Smooth muscle cell (in vitro differentiated cells): ENCODE data around the gene MOGAT1. TPM values are rescaled to one million over a fixed set of nuclear protein-coding genes. Genes with fewer than 3 reads are reported as not detected.
"Not testable (repeated sequence)": the region's sequence is repeated elsewhere in the genome, so short reads cannot be mapped to it uniquely, and the experiment has no call there.

Experiments used
- DNase-seq: peaks from one replicate; lab custom pipeline; 2025; ENCODE audit not compliant: unreplicated experiment; lab: John Stamatoyannopoulos, UW
- H2AFZ ChIP-seq: fragments of 200-600 bp; sonication (generic); 2 replicates; pipeline ENCODE4 v1.6.0; 2016; ENCODE audit warnings: antibody characterized with exemption, low read depth, mild to moderate bottlenecking
- H3F3A ChIP-seq: fragments of 200-600 bp; sonication (generic); 2 replicates; pipeline ENCODE4 v1.6.0; 2017; ENCODE audit warnings: antibody characterized with exemption, low read depth
- H3K27ac ChIP-seq: fragments of 200-600 bp; sonication (generic); 2 replicates; pipeline ENCODE4 v1.5.1; 2016; ENCODE audit warnings: low read depth, mild to moderate bottlenecking
- H3K27me3 ChIP-seq: fragments of 200-600 bp; sonication (generic); 2 replicates; pipeline ENCODE4 v1.6.1; 2016; ENCODE audit warnings: low read depth, mild to moderate bottlenecking
- H3K36me3 ChIP-seq: fragments of 200-600 bp; sonication (generic); 2 replicates; pipeline ENCODE4 v1.5.1; 2016; ENCODE audit warnings: low read depth
- H3K4me1 ChIP-seq: fragments of 200-600 bp; sonication (generic); 2 replicates; pipeline ENCODE4 v1.5.1; 2016; ENCODE audit warnings: low read depth
- H3K4me2 ChIP-seq: fragments of 200-600 bp; sonication (generic); 2 replicates; pipeline ENCODE4 v1.6.0; 2016; ENCODE audit warnings: mild to moderate bottlenecking
- H3K4me3 ChIP-seq: fragments of 200-600 bp; sonication (generic); 2 replicates; pipeline ENCODE4 v1.5.1; 2016; ENCODE audit warnings: mild to moderate bottlenecking
- H3K79me2 ChIP-seq: fragments of 200-600 bp; sonication (generic); 2 replicates; pipeline ENCODE4 v1.6.0; 2016; ENCODE audit warnings: low read depth, mild to moderate bottlenecking
- H3K9ac ChIP-seq: fragments of 200-600 bp; sonication (generic); 2 replicates; pipeline ENCODE4 v1.6.0; 2016; ENCODE audit warnings: low read depth
- H3K9me3 ChIP-seq: fragments of 200-600 bp; sonication (generic); replicated peaks from 2 replicates; pipeline ENCODE4 v1.5.1; 2016; ENCODE audit warnings: low read depth
- H4K20me1 ChIP-seq: fragments of 200-600 bp; sonication (generic); 2 replicates; pipeline ENCODE4 v1.6.0; 2016; ENCODE audit warnings: low read depth
- CTCF ChIP-seq: fragments of 200-600 bp; sonication (generic); IDR thresholded peaks from 2 replicates; pipeline ENCODE4 v1.5.1; 2017; ENCODE audit warnings: borderline replicate concordance, mild to moderate bottlenecking, antibody characterized with exemption; ENCODE audit not compliant: insufficient read depth, poor library complexity, severe bottlenecking
- WGBS: methylation state at CpG from one replicate; pipeline ENCODE4 v1.1.7; 2016; ENCODE audit warnings: low lambda C conversion rate; 5-methylcytosine and 5-hydroxymethylcytosine counted together
- polyA plus RNA-seq: library from polyadenylated mRNA; unstranded; fragments of >200 nt; fragmentation: Nextera tagmentation; extraction: Ambion mirVana; gene quantifications from 2 replicates; pipeline ENCODE4 v1.2.1, GENCODE V29; 2016
- total RNA-seq: library from RNA; depleted of rRNA; stranded (reverse); fragments of >200 nt; gene quantifications from 2 replicates; pipeline ENCODE4 v1.2.3, GENCODE V29; 2014

Gene MOGAT1
- total and polyA plus RNA-seq, 2 experiments from 2014 or later = 0.25 TPM; not detected in 1

GRCh38 chr2:222690564-222691200 lies 19.2 kb downstream of the MOGAT1 start:
- H2AFZ ChIP-seq = no peak overlapping the region
- peak; percentile 98 for TF ChIP-seq CTCF
- H4K20me1 ChIP-seq = no peaks in the 10 kb centered on the region
- DNase-seq = peak; percentile 6
- no peak overlapping the region for H3K27ac ChIP-seq
- H3K79me2 ChIP-seq = no peaks in the 10 kb centered on the region
- no peaks in the 10 kb centered on the region for H3K36me3 ChIP-seq
- no peak overlapping the region for H3K4me2 ChIP-seq
- no peak overlapping the region for H3K4me3 ChIP-seq
- H3F3A ChIP-seq = no peaks in the 10 kb centered on the region
- H3K9me3 ChIP-seq = no peaks in the 10 kb centered on the region
- H3K9ac ChIP-seq = no peak overlapping the region
- H3K27me3 ChIP-seq = no peaks in the 10 kb centered on the region
- peaks cover 7% of the 10 kb centered on the region for H3K4me1 ChIP-seq
- WGBS = 26% methylated on average over 10 of the region's 10 CpGs

GRCh38 chr2:222693413-222693812 lies 22.0 kb downstream of the MOGAT1 start:
- not testable (repeated sequence) for H4K20me1 ChIP-seq, H3K4me1 ChIP-seq, H3K27ac ChIP-seq, H3K4me3 ChIP-seq, DNase-seq, H3K9me3 ChIP-seq, H3K4me2 ChIP-seq, H3K36me3 ChIP-seq, H3F3A ChIP-seq, H3K27me3 ChIP-seq, H3K79me2 ChIP-seq, H3K9ac ChIP-seq, H2AFZ ChIP-seq
- WGBS = 89% methylated on average over 5 of the region's 5 CpGs

GRCh38 chr2:222693837-222694236 lies 22.4 kb downstream of the MOGAT1 start:
- no peak for DNase-seq
- H4K20me1 ChIP-seq = no peaks in the 10 kb centered on the region
- WGBS = 77% methylated on average over 1 of the region's 1 CpG
- no peaks in the 10 kb centered on the region for H3K79me2 ChIP-seq
- no peak overlapping the region for H3K27ac ChIP-seq
- H2AFZ ChIP-seq = no peak overlapping the region
- no peak overlapping the region for H3K9ac ChIP-seq
- peaks cover 1% of the 10 kb centered on the region for H3K4me1 ChIP-seq
- H3K9me3 ChIP-seq = no peaks in the 10 kb centered on the region
- H3K4me2 ChIP-seq = no peak overlapping the region
- H3K36me3 ChIP-seq = no peaks in the 10 kb centered on the region
- TF ChIP-seq CTCF = no peak
- no peaks in the 10 kb centered on the region for H3K27me3 ChIP-seq
- no peak overlapping the region for H3K4me3 ChIP-seq
- no peaks in the 10 kb centered on the region for H3F3A ChIP-seq

GRCh38 chr2:222698276-222698675 lies 26.8 kb downstream of the MOGAT1 start:
- no peaks in the 10 kb centered on the region for H3K36me3 ChIP-seq
- H3K79me2 ChIP-seq = no peaks in the 10 kb centered on the region
- WGBS = 60% methylated on average over 4 of the region's 4 CpGs

More at GRCh38 chr2:222698276-222698675, 26.8 kb downstream of the MOGAT1 start:
- no peaks in the 10 kb centered on the region for H3K4me1 ChIP-seq
- no peak overlapping the region for H3K4me2 ChIP-seq
- no peaks in the 10 kb centered on the region for H3K9me3 ChIP-seq
- no peaks in the 10 kb centered on the region for H3F3A ChIP-seq
- H3K27ac ChIP-seq = no peak overlapping the region
- no peak overlapping the region for H2AFZ ChIP-seq
- H3K9ac ChIP-seq = no peak overlapping the region
- H4K20me1 ChIP-seq = no peaks in the 10 kb centered on the region
- DNase-seq = no peak
- TF ChIP-seq CTCF = no peak
- no peaks in the 10 kb centered on the region for H3K27me3 ChIP-seq
- no peak overlapping the region for H3K4me3 ChIP-seq
